ENCODE measurements around the gene MRLN. TPM values are rescaled to one million over a fixed set of nuclear protein-coding genes. Genes with fewer than 3 reads are reported as not detected.
"Not testable (repeated sequence)": the region's sequence is repeated elsewhere in the genome, so short reads cannot be mapped to it uniquely, and the experiment has no call there.

The MRLN gene
- total RNA-seq: 0.82 TPM in 1 of 2 replicates, not detected in the other

- H3K27ac Mint-ChIP-seq: no peak within 1 kb of the TSS
- H3K9me3 Mint-ChIP-seq: no peaks in the 10 kb centered on the region
- intact Hi-C loops (cut with micrococcal nuclease): no loop called here
- no peaks in the 10 kb centered on the region for H3K4me1 Mint-ChIP-seq
- DNase-seq: no peak
- no peaks in the 10 kb centered on the region for H3K36me3 Mint-ChIP-seq (ENCODE audit: low read depth)
- H3K27me3 Mint-ChIP-seq: peaks cover 10% of the 10 kb centered on the region
- H3K4me3 Mint-ChIP-seq: no peak within 1 kb of the TSS
Observed at GRCh38 chr10:59753267-59753666, at the start of gene MRLN. Gene MRLN (minus strand): TSS chr10:59753455.

GRCh38 chr10:59801171-59801570, 47.9 kb upstream of the MRLN start:
- Mint-ChIP-seq H3K9me3 (no peaks in the 10 kb centered on the region), H3K36me3 (ENCODE audit: low read depth) (peaks cover 64% of the 10 kb centered on the region), H3K27ac (no peak overlapping the region), H3K27me3 (no peaks in the 10 kb centered on the region), H3K4me3 (no peak overlapping the region), H3K4me1 (peaks cover 4% of the 10 kb centered on the region)
- intact Hi-C loops (cut with micrococcal nuclease): no loop called here
- no peak for DNase-seq

GRCh38 chr10:59799421-59799820, 46.2 kb upstream of the MRLN start:
- Mint-ChIP-seq H3K4me1 (peaks cover 4% of the 10 kb centered on the region), H3K27ac (no peak overlapping the region), H3K36me3 (ENCODE audit: low read depth) (peaks cover 64% of the 10 kb centered on the region), H3K4me3 (no peak overlapping the region), H3K9me3 (no peaks in the 10 kb centered on the region), H3K27me3 (no peaks in the 10 kb centered on the region)
- intact Hi-C loops (cut with micrococcal nuclease): no loop called here
- no peak for DNase-seq

- Mint-ChIP-seq H3K36me3 (ENCODE audit: low read depth) (peaks cover 66% of the 10 kb centered on the region), H3K27ac (no peak overlapping the region), H3K4me3 (no peak overlapping the region), H3K9me3 (no peaks in the 10 kb centered on the region), H3K4me1 (no peaks in the 10 kb centered on the region), H3K27me3 (no peaks in the 10 kb centered on the region)
- DNase-seq: no peak
- intact Hi-C loops (cut with micrococcal nuclease): no loop called here
Observed at GRCh38 chr10:59793919-59794318, 40.7 kb upstream of the MRLN start.

GRCh38 chr10:59792812-59793211, 39.6 kb upstream of the MRLN start:
- H3K36me3 Mint-ChIP-seq (ENCODE audit: low read depth): peaks cover 60% of the 10 kb centered on the region
- no peak overlapping the region for H3K27ac Mint-ChIP-seq

GRCh38 chr10:59791601-59792000, 38.3 kb upstream of the MRLN start:
- H3K4me3 Mint-ChIP-seq: no peak overlapping the region
- H3K36me3 Mint-ChIP-seq (ENCODE audit: low read depth): peaks cover 54% of the 10 kb centered on the region
- H3K27ac Mint-ChIP-seq: no peak overlapping the region
- H3K9me3 Mint-ChIP-seq: no peaks in the 10 kb centered on the region
- DNase-seq: no peak
- no peaks in the 10 kb centered on the region for H3K4me1 Mint-ChIP-seq
- intact Hi-C loops (cut with micrococcal nuclease): no loop called here
- H3K27me3 Mint-ChIP-seq: no peaks in the 10 kb centered on the region

More at GRCh38 chr10:59792812-59793211, 39.6 kb upstream of the MRLN start:
- no peaks in the 10 kb centered on the region for H3K4me1 Mint-ChIP-seq
- intact Hi-C loops (cut with micrococcal nuclease): no loop called here
- H3K9me3 Mint-ChIP-seq: no peaks in the 10 kb centered on the region
- H3K4me3 Mint-ChIP-seq: no peak overlapping the region
- no peaks in the 10 kb centered on the region for H3K27me3 Mint-ChIP-seq
- DNase-seq: no peak

- H3K27ac Mint-ChIP-seq; DNase-seq; H3K9me3 Mint-ChIP-seq; H3K27me3 Mint-ChIP-seq; H3K4me1 Mint-ChIP-seq; H3K4me3 Mint-ChIP-seq; intact Hi-C loops (cut with micrococcal nuclease): not testable (repeated sequence)
- peaks cover 42% of the 10 kb centered on the region for H3K36me3 Mint-ChIP-seq (ENCODE audit: low read depth)
Observed at GRCh38 chr10:59790080-59790479, 36.8 kb upstream of the MRLN start.

- peaks cover 30% of the 10 kb centered on the region for H3K36me3 Mint-ChIP-seq (ENCODE audit: low read depth)
- H3K27ac Mint-ChIP-seq; intact Hi-C loops (cut with micrococcal nuclease); H3K4me3 Mint-ChIP-seq; H3K27me3 Mint-ChIP-seq; H3K4me1 Mint-ChIP-seq; DNase-seq; H3K9me3 Mint-ChIP-seq: not testable (repeated sequence)
Observed at GRCh38 chr10:59788914-59789313, 35.7 kb upstream of the MRLN start.

GRCh38 chr10:59787032-59787431, 33.8 kb upstream of the MRLN start:
- H3K4me1 Mint-ChIP-seq; intact Hi-C loops (cut with micrococcal nuclease); DNase-seq; H3K9me3 Mint-ChIP-seq; H3K27me3 Mint-ChIP-seq; H3K4me3 Mint-ChIP-seq; H3K27ac Mint-ChIP-seq: not testable (repeated sequence)
- H3K36me3 Mint-ChIP-seq (ENCODE audit: low read depth): peaks cover 14% of the 10 kb centered on the region

- intact Hi-C loops (cut with micrococcal nuclease); H3K27me3 Mint-ChIP-seq; H3K4me1 Mint-ChIP-seq; H3K9me3 Mint-ChIP-seq; H3K36me3 Mint-ChIP-seq (ENCODE audit: low read depth); DNase-seq; H3K4me3 Mint-ChIP-seq; H3K27ac Mint-ChIP-seq: not testable (repeated sequence)
Observed at GRCh38 chr10:59785476-59785875, 32.2 kb upstream of the MRLN start.

GRCh38 chr10:59781511-59781910, 28.3 kb upstream of the MRLN start:
- DNase-seq: no peak
- H3K27ac Mint-ChIP-seq: no peak overlapping the region
- H3K9me3 Mint-ChIP-seq: no peaks in the 10 kb centered on the region
- H3K36me3 Mint-ChIP-seq (ENCODE audit: low read depth): no peaks in the 10 kb centered on the region
- H3K4me3 Mint-ChIP-seq: no peak overlapping the region
- no peaks in the 10 kb centered on the region for H3K4me1 Mint-ChIP-seq
- H3K27me3 Mint-ChIP-seq: no peaks in the 10 kb centered on the region
- intact Hi-C loops (cut with micrococcal nuclease): no loop called here

- no peaks in the 10 kb centered on the region for H3K36me3 Mint-ChIP-seq (ENCODE audit: low read depth)
- no peaks in the 10 kb centered on the region for H3K9me3 Mint-ChIP-seq
- H3K4me1 Mint-ChIP-seq: no peaks in the 10 kb centered on the region
- DNase-seq: no peak
- H3K27ac Mint-ChIP-seq: no peak overlapping the region
- no peaks in the 10 kb centered on the region for H3K27me3 Mint-ChIP-seq
- H3K4me3 Mint-ChIP-seq: no peak overlapping the region
- intact Hi-C loops (cut with micrococcal nuclease): no loop called here
Observed at GRCh38 chr10:59779756-59780533, 26.7 kb upstream of the MRLN start.

GRCh38 chr10:59774451-59774850, 21.2 kb upstream of the MRLN start:
- H3K27ac Mint-ChIP-seq: no peak overlapping the region
- intact Hi-C loops (cut with micrococcal nuclease): no loop called here
- no peak overlapping the region for H3K4me3 Mint-ChIP-seq
- H3K36me3 Mint-ChIP-seq (ENCODE audit: low read depth): no peaks in the 10 kb centered on the region
- no peaks in the 10 kb centered on the region for H3K4me1 Mint-ChIP-seq
- DNase-seq: no peak
- H3K27me3 Mint-ChIP-seq: peaks cover 2% of the 10 kb centered on the region
- H3K9me3 Mint-ChIP-seq: no peaks in the 10 kb centered on the region

- H3K36me3 Mint-ChIP-seq (ENCODE audit: low read depth): no peaks in the 10 kb centered on the region
Observed at GRCh38 chr10:59773088-59773487, 19.8 kb upstream of the MRLN start.

More at GRCh38 chr10:59773088-59773487, 19.8 kb upstream of the MRLN start:
- H3K9me3 Mint-ChIP-seq: no peaks in the 10 kb centered on the region
- intact Hi-C loops (cut with micrococcal nuclease): no loop called here
- H3K4me3 Mint-ChIP-seq: no peak overlapping the region
- DNase-seq: no peak
- no peak overlapping the region for H3K27ac Mint-ChIP-seq
- H3K27me3 Mint-ChIP-seq: peaks cover 2% of the 10 kb centered on the region
- H3K4me1 Mint-ChIP-seq: no peaks in the 10 kb centered on the region
